A673 (cell line): ENCODE results near the gene RSL1D1. TPM values are rescaled to one million over a fixed set of nuclear protein-coding genes. Genes with fewer than 3 reads are reported as not detected.

Experiments
- BruUV-seq: library from RNA; stranded (reverse); fragments of 400-500 nt; replicated peaks from 2 replicates; lab custom pipeline; 2021; lab: Mats Ljungman, UMichigan
- CTCF ChIA-PET: fragments of 300-600 bp; sonication (Branson Sonifier 250); formaldehyde crosslinking; loops from one replicate; lab custom pipeline; 2022; ENCODE audit warnings: antibody characterized with exemption; lab: Charles Lee
- POLR2A ChIA-PET: fragments of 300-600 bp; sonication (Branson Sonifier 250); formaldehyde crosslinking; loops from one replicate; lab custom pipeline; 2022; ENCODE audit warnings: antibody characterized with exemption; ENCODE audit not compliant: low non-redundant PET; lab: Charles Lee
- DNase-seq: peaks from one replicate; pipeline ENCODE4 v3.0.0-alpha.2; 2015; ENCODE audit warnings: low spot score
- H3K27ac ChIP-seq: fragments of 200-600 bp; sonication (generic); 2 replicates; pipeline ENCODE4 v1.5.1; 2016; ENCODE audit warnings: mixed run types, low read depth, mild to moderate bottlenecking, mixed read lengths, antibody characterized with exemption, low read length; ENCODE audit not compliant: poor library complexity, severe bottlenecking
- H3K27me3 ChIP-seq: fragments of 200-600 bp; sonication (generic); replicated peaks from 2 replicates; pipeline ENCODE4 v1.6.1; 2017; ENCODE audit warnings: mixed run types, low read depth, mild to moderate bottlenecking, mixed read lengths, antibody characterized with exemption, low read length; ENCODE audit not compliant: insufficient read depth, poor library complexity
- H3K36me3 ChIP-seq: fragments of 200-600 bp; sonication (generic); 2 replicates; pipeline ENCODE4 v1.6.1; 2016; ENCODE audit warnings: mixed run types, mild to moderate bottlenecking, mixed read lengths, antibody characterized with exemption, low read length; ENCODE audit not compliant: insufficient read depth, poor library complexity, severe bottlenecking
- H3K4me1 ChIP-seq: fragments of 200-600 bp; sonication (generic); 2 replicates; pipeline ENCODE4 v1.6.1; 2017; ENCODE audit warnings: mixed run types, mild to moderate bottlenecking, mixed read lengths, antibody characterized with exemption, low read length; ENCODE audit not compliant: insufficient read depth, poor library complexity, severe bottlenecking
- H3K4me3 ChIP-seq: fragments of 200-600 bp; sonication (generic); 2 replicates; pipeline ENCODE4 v1.5.1; 2016; ENCODE audit warnings: low read depth, mixed run types, mild to moderate bottlenecking, mixed read lengths, low read length; ENCODE audit not compliant: poor library complexity, severe bottlenecking
- H3K9me3 ChIP-seq: fragments of 200-600 bp; sonication (generic); 2 replicates; pipeline ENCODE4 v1.6.1; 2016; ENCODE audit warnings: mixed run types, low read depth, mild to moderate bottlenecking, mixed read lengths, antibody characterized with exemption, low read length; ENCODE audit not compliant: poor library complexity, severe bottlenecking
- EZH2 ChIP-seq: fragments of 200-600 bp; sonication (generic); IDR thresholded peaks from 2 replicates; pipeline ENCODE4 v1.6.1; 2017; ENCODE audit warnings: borderline replicate concordance, low read depth, mild to moderate bottlenecking, mixed read lengths, antibody characterized with exemption, low read length; ENCODE audit not compliant: poor library complexity, severe bottlenecking
- intact Hi-C: fragments of 100-400 bp; cut with micrococcal nuclease; formaldehyde crosslinking; loops from one replicate; pipeline ENCODE4 v1.10.0; 2022; ENCODE audit not compliant: unreplicated experiment
- total RNA-seq: library from RNA; stranded (reverse); gene quantifications from 2 replicates; pipeline ENCODE4 v1.2.3, GENCODE V29; 2021
- TF ChIP-seq, protein P1 (sequence below): fragments of 300-800, 200-600 bp; sonication (generic); conservative IDR thresholded peaks from 2 replicates; pipeline ENCODE4 v1.5.1; 2017; ENCODE audit warnings: low read depth, mild to moderate bottlenecking, antibody characterized with exemption, low read length, moderate library complexity, mixed read lengths

Gene RSL1D1
- total RNA-seq, 1 experiment from 2014 or later, result 365 TPM

DNA sequence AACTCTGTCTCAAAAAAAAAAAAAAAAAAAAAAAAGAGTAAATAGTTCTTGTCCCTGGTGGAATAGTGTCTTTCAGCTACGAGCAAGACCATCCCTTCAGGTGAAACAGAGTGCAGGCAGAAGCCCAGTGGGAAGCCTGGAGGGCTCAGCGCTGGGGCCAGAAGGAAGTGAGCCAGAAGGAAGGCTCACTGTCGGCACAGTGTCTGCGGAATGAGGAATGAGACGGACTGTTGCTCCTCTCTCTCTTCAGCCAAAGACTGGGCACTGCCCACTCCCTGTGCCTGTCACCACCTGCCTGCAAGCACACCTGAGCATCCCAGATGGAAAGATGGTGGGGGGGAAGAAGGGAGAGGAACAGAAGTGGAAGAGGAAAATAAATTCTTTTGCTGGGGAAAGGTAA, 7.5 kb downstream of the RSL1D1 start:
- peaks cover 96% of the 10 kb centered on the region for H3K36me3 ChIP-seq
- no peak overlapping the region for H3K4me3 ChIP-seq
- no TSS peak for BruUV-seq
- intact Hi-C loops, result no loop called here
- H3K9me3 ChIP-seq, result no peaks in the 10 kb centered on the region
- POLR2A ChIA-PET, result no interaction called here
- no peak for DNase-seq
- H3K27me3 ChIP-seq, result no peaks in the 10 kb centered on the region
- H3K27ac ChIP-seq, result no peak overlapping the region
- H3K4me1 ChIP-seq, result peaks cover under 1% of the 10 kb centered on the region
- CTCF ChIA-PET, result no interaction called here
- no peak for TF ChIP-seq EZH2
- TF ChIP-seq, protein P1, sequence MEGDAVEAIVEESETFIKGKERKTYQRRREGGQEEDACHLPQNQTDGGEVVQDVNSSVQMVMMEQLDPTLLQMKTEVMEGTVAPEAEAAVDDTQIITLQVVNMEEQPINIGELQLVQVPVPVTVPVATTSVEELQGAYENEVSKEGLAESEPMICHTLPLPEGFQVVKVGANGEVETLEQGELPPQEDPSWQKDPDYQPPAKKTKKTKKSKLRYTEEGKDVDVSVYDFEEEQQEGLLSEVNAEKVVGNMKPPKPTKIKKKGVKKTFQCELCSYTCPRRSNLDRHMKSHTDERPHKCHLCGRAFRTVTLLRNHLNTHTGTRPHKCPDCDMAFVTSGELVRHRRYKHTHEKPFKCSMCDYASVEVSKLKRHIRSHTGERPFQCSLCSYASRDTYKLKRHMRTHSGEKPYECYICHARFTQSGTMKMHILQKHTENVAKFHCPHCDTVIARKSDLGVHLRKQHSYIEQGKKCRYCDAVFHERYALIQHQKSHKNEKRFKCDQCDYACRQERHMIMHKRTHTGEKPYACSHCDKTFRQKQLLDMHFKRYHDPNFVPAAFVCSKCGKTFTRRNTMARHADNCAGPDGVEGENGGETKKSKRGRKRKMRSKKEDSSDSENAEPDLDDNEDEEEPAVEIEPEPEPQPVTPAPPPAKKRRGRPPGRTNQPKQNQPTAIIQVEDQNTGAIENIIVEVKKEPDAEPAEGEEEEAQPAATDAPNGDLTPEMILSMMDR, result no peak

DNA sequence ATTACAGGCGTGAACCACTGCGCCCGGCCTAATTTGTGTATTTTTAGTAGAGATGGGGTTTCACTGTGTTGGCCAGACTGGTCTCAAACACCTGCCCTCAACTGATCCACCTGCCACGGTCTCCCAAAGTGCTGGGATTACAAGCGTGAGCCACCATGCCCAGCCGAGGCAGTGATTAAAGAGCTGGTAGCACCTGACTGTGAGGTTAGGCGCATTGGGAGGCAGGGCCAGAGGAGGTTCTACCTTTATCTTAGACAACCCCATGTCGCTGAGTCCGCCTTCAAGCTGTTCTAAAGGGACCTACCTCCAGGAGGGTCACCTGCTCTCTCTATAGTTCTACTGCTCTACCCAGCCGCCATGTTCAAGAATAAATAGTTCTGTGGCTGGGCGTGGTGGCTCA, 8.1 kb downstream of the RSL1D1 start:
- ChIA-PET POLR2A (no interaction called here), CTCF (no interaction called here)
- H3K27ac ChIP-seq, result no peak overlapping the region

DNA sequence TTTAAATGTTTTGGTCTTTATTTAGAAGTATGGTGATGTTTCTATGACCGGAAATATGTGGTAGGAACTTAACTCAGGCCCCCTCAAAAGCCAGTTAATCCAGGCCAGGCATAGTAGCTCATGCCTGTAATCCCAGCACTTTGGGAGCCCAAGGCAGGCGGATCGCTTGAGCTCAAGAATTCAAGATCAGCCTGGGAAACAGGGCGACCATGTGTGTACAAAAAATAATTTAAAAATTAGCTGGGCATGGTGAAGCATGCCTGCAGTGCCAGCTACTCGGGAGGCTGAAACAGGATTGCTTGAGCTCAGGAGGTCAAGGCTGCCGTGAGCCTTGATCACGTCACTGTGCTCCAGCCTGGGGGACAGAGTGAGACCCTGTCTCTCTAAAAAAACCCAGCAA, 10.3 kb downstream of the RSL1D1 start:
- H3K9me3 ChIP-seq, result no peaks in the 10 kb centered on the region
- no peaks in the 10 kb centered on the region for H3K27me3 ChIP-seq
- no peak overlapping the region for H3K4me3 ChIP-seq
- intact Hi-C loops, result no loop called here
- no peaks in the 10 kb centered on the region for H3K4me1 ChIP-seq
- BruUV-seq, result no TSS peak
- ChIA-PET CTCF (no interaction called here), POLR2A (no interaction called here)
- peaks cover 96% of the 10 kb centered on the region for H3K36me3 ChIP-seq
- DNase-seq, result no peak
- TF ChIP-seq, protein P1, result no peak
- no peak for TF ChIP-seq EZH2
- no peak overlapping the region for H3K27ac ChIP-seq

More for the DNA sequence above, 8.1 kb downstream of the RSL1D1 start:
- TF ChIP-seq, protein P1, result no peak
- no peak for TF ChIP-seq EZH2
- no peaks in the 10 kb centered on the region for H3K4me1 ChIP-seq
- DNase-seq, result no peak
- H3K4me3 ChIP-seq, result no peak overlapping the region
- H3K36me3 ChIP-seq, result peaks cover 96% of the 10 kb centered on the region
- no TSS peak for BruUV-seq
- intact Hi-C loops, result no loop called here
- no peaks in the 10 kb centered on the region for H3K9me3 ChIP-seq
- H3K27me3 ChIP-seq, result no peaks in the 10 kb centered on the region
